H9 (cell line): ENCODE data around the gene SP5. TPM values are rescaled to one million over a fixed set of nuclear protein-coding genes. Genes with fewer than 3 reads are reported as not detected.
"Not testable (repeated sequence)": the region's sequence is repeated elsewhere in the genome, so short reads cannot be mapped to it uniquely, and the experiment has no call there.

ENCODE experiments used
- DNase-seq: peaks from one replicate; pipeline ENCODE4 v3.0.0-alpha.2; 2017
- H2AFZ ChIP-seq: one replicate; pipeline ENCODE4 v1.6.1; 2013; ENCODE audit warnings: mild to moderate bottlenecking, low read length, control low read depth, moderate library complexity
- H2AK5ac ChIP-seq: 2 replicates; pipeline ENCODE4 v1.6.1; 2013; ENCODE audit warnings: low read length, control low read depth, mixed read lengths; ENCODE audit not compliant: insufficient read length
- H2BK120ac ChIP-seq: one replicate; pipeline ENCODE4 v1.6.1; 2013; ENCODE audit warnings: low read depth, mild to moderate bottlenecking, low read length, control low read depth, inconsistent platforms; ENCODE audit not compliant: poor library complexity, severe bottlenecking
- H2BK12ac ChIP-seq: 2 replicates; pipeline ENCODE4 v1.6.1; 2013; ENCODE audit warnings: low read length, control low read depth, mixed read lengths, low read depth; ENCODE audit not compliant: insufficient read length
- H2BK15ac ChIP-seq: 2 replicates; pipeline ENCODE4 v1.6.1; 2013; ENCODE audit warnings: low read depth, low read length, control low read depth
- H2BK20ac ChIP-seq: one replicate; pipeline ENCODE4 v1.6.1; 2013; ENCODE audit warnings: low read depth, mild to moderate bottlenecking, low read length, control low read depth, inconsistent platforms; ENCODE audit not compliant: poor library complexity, severe bottlenecking
- H2BK5ac ChIP-seq: 2 replicates; pipeline ENCODE4 v1.6.1; 2013; ENCODE audit warnings: low read length, control low read depth, mixed read lengths; ENCODE audit not compliant: insufficient read length
- H3K14ac ChIP-seq: 2 replicates; pipeline ENCODE4 v1.6.1; 2013; ENCODE audit warnings: low read length, control low read depth; ENCODE audit not compliant: insufficient read depth
- H3K18ac ChIP-seq: 2 replicates; pipeline ENCODE4 v1.6.1; 2013; ENCODE audit warnings: low read depth, mild to moderate bottlenecking, mixed read lengths, low read length, control low read depth; ENCODE audit not compliant: insufficient read length
- H3K23ac ChIP-seq: 2 replicates; pipeline ENCODE4 v1.6.1; 2013; ENCODE audit warnings: low read length, control low read depth, mixed read lengths, low read depth; ENCODE audit not compliant: insufficient read length
- H3K23me2 ChIP-seq: 2 replicates; pipeline ENCODE4 v1.6.1; 2013; ENCODE audit warnings: low read depth, mild to moderate bottlenecking, mixed read lengths, low read length, control low read depth; ENCODE audit not compliant: insufficient read length, poor library complexity, severe bottlenecking
- H3K27ac ChIP-seq: 2 replicates; pipeline ENCODE4 v1.5.1; 2013; ENCODE audit warnings: low read length, control low read depth, mixed read lengths, low read depth; ENCODE audit not compliant: insufficient read length
- H3K27me3 ChIP-seq: 2 replicates; pipeline ENCODE4 v1.6.1; 2013; ENCODE audit warnings: low read length, control low read depth, inconsistent platforms; ENCODE audit not compliant: insufficient read depth
- H3K4ac ChIP-seq: 2 replicates; pipeline ENCODE4 v1.6.1; 2013; ENCODE audit warnings: low read depth, mild to moderate bottlenecking, control low read depth, inconsistent platforms, low read length, moderate library complexity
- H3K4me1 ChIP-seq: 2 replicates; pipeline ENCODE4 v1.6.1; 2013; ENCODE audit warnings: low read length, control low read depth, inconsistent platforms; ENCODE audit not compliant: insufficient read depth
- H3K4me2 ChIP-seq: 2 replicates; pipeline ENCODE4 v1.6.1; 2013; ENCODE audit warnings: low read length, control low read depth, mixed read lengths; ENCODE audit not compliant: insufficient read length, insufficient read depth
- H3K56ac ChIP-seq: 2 replicates; pipeline ENCODE4 v1.6.1; 2013; ENCODE audit warnings: low read depth, mild to moderate bottlenecking, mixed read lengths, low read length, control low read depth; ENCODE audit not compliant: insufficient read length
- H3K79me1 ChIP-seq: 2 replicates; pipeline ENCODE4 v1.6.1; 2013; ENCODE audit warnings: low read depth, mild to moderate bottlenecking, moderate library complexity, low read length, control low read depth, inconsistent platforms; ENCODE audit not compliant: insufficient read depth, poor library complexity, severe bottlenecking
- H3K79me2 ChIP-seq: 2 replicates; pipeline ENCODE4 v1.6.1; 2013; ENCODE audit warnings: low read length, control low read depth, inconsistent platforms; ENCODE audit not compliant: insufficient read depth
- H3K9ac ChIP-seq: 2 replicates; pipeline ENCODE4 v1.6.1; 2013; ENCODE audit warnings: low read length, control low read depth, mixed read lengths; ENCODE audit not compliant: insufficient read length; ENCODE audit errors: extremely low read depth
- H3K9me3 ChIP-seq: one replicate; pipeline ENCODE4 v1.6.1; 2013; ENCODE audit warnings: low read depth, low read length, inconsistent platforms; ENCODE audit not compliant: control insufficient read depth
- H3T11ph ChIP-seq: one replicate; pipeline ENCODE4 v1.6.1; 2013; ENCODE audit warnings: mild to moderate bottlenecking, low read length, control low read depth, inconsistent platforms
- H4K20me1 ChIP-seq: one replicate; pipeline ENCODE4 v1.6.1; 2013; ENCODE audit not compliant: control insufficient read depth, insufficient read length, insufficient read depth
- H4K5ac ChIP-seq: 2 replicates; pipeline ENCODE4 v1.6.1; 2013; ENCODE audit warnings: low read depth, mild to moderate bottlenecking, mixed read lengths, low read length, control low read depth; ENCODE audit not compliant: insufficient read length
- H4K8ac ChIP-seq: replicated peaks from 2 replicates; pipeline ENCODE4 v1.6.1; 2013; ENCODE audit warnings: low read length, control low read depth, mixed read lengths, low read depth; ENCODE audit not compliant: insufficient read length
- H4K91ac ChIP-seq: 2 replicates; pipeline ENCODE4 v1.6.1; 2013; ENCODE audit warnings: low read depth, mild to moderate bottlenecking, moderate library complexity, mixed read lengths, low read length, control low read depth; ENCODE audit not compliant: insufficient read length
- H3K27ac Mint-ChIP-seq, 3 experiments: 2 replicates in 2 of 3; 3 replicates in 1 of 3; pipeline ENCODE4 v1.8.0; 2020 to 2021; ENCODE audit warnings: mixed read lengths in 3 of 3, mild to moderate bottlenecking in 1 of 3, moderate library complexity in 1 of 3
- H3K27me3 Mint-ChIP-seq: 2 replicates; pipeline ENCODE4 v1.8.0; 2021; ENCODE audit warnings: low read depth, mild to moderate bottlenecking, moderate library complexity, mixed read lengths
- H3K36me3 Mint-ChIP-seq, 3 experiments: 2 replicates in 2 of 3; 3 replicates in 1 of 3; pipeline ENCODE4 v1.8.0; 2020 to 2021; ENCODE audit warnings: low read depth in 3 of 3, mixed read lengths in 3 of 3; ENCODE audit not compliant: insufficient read depth in 1 of 3
- H3K4me1 Mint-ChIP-seq, 2 experiments: 2 replicates each; pipeline ENCODE4 v1.8.0; 2020; ENCODE audit warnings: mixed read lengths in 2 of 2
- H3K4me3 Mint-ChIP-seq, 2 experiments: 2 replicates in 1 of 2; 3 replicates in 1 of 2; pipeline ENCODE4 v1.8.0; 2020 to 2021; ENCODE audit warnings: mild to moderate bottlenecking in 2 of 2, mixed read lengths in 2 of 2, moderate library complexity in 1 of 2
- H3K9me3 Mint-ChIP-seq, 2 experiments: 2 replicates in 1 of 2; 3 replicates in 1 of 2; pipeline ENCODE4 v1.8.0; 2020; ENCODE audit warnings: mild to moderate bottlenecking in 2 of 2, mixed read lengths in 2 of 2, moderate library complexity in 1 of 2
- CTCF ChIP-seq: fragments of 200-600 bp; sonication (generic); conservative IDR thresholded peaks from 3 replicates; pipeline ENCODE4 v1.8.0; 2021; ENCODE audit warnings: antibody characterized with exemption, mild to moderate bottlenecking
- WGBS: extraction: QIAGEN DNeasy Blood & Tissue Kit; methylation state at CpG from one replicate; pipeline ENCODE4 v1.1.7; 2013; ENCODE audit warnings: missing lambda C conversion rate, low lambda C conversion rate, mixed read lengths; ENCODE audit not compliant: insufficient read length; ENCODE audit errors: extremely low coverage; 5-methylcytosine and 5-hydroxymethylcytosine counted together
- total RNA-seq: library from RNA; stranded (reverse); gene quantifications from 2 replicates; pipeline ENCODE4 v1.2.1, GENCODE V29; 2021

Gene SP5
- total RNA-seq, 1 experiment from 2014 or later: 1.7 TPM

GRCh38 chr2:170671079-170671478 lies 44.1 kb upstream of the SP5 start:
- Mint-ChIP-seq H3K27ac (no peak overlapping the region), H3K36me3 (no peaks in the 10 kb centered on the region), H3K4me3 (no peak overlapping the region), H3K27me3 (no peaks in the 10 kb centered on the region), H3K4me1 (no peaks in the 10 kb centered on the region), H3K9me3 (no peaks in the 10 kb centered on the region)
- no peak overlapping the region for H2BK12ac ChIP-seq
- H3K4me2 ChIP-seq: no peak overlapping the region
- no peaks in the 10 kb centered on the region for H3K79me1 ChIP-seq
- H3K18ac ChIP-seq: no peak overlapping the region
- no peaks in the 10 kb centered on the region for H3K79me2 ChIP-seq
- no peak overlapping the region for H3K23ac ChIP-seq
- H3K27me3 ChIP-seq: no peaks in the 10 kb centered on the region
- H2BK120ac ChIP-seq: no peak overlapping the region
- no peak overlapping the region for H2BK15ac ChIP-seq
- no peak overlapping the region for H4K5ac ChIP-seq
- H3K23me2 ChIP-seq: no peaks in the 10 kb centered on the region
- no CpG with 5 or more reads among the region's 9 CpGs for WGBS
- no peak overlapping the region for H4K8ac ChIP-seq
- TF ChIP-seq CTCF: no peak
- no peak for DNase-seq
- no peak overlapping the region for H3K4ac ChIP-seq
- H3K4me1 ChIP-seq: no peaks in the 10 kb centered on the region; the same call in 1 of the 2 replicates
- H3T11ph ChIP-seq: no peak overlapping the region
- H4K20me1 ChIP-seq: no peaks in the 10 kb centered on the region
- no peak overlapping the region for H2BK20ac ChIP-seq
- no peak overlapping the region for H4K91ac ChIP-seq
- H3K14ac ChIP-seq: no peak overlapping the region
- no peak overlapping the region for H3K27ac ChIP-seq
- H3K9ac ChIP-seq: no peak overlapping the region
- no peak overlapping the region for H2BK5ac ChIP-seq
- no peak overlapping the region for H2AFZ ChIP-seq
- no peak overlapping the region for H2AK5ac ChIP-seq
- no peaks in the 10 kb centered on the region for H3K9me3 ChIP-seq
- H3K56ac ChIP-seq: no peak overlapping the region

GRCh38 chr2:170674282-170674681 lies 40.9 kb upstream of the SP5 start:
- not testable (repeated sequence) for H3K9me3 Mint-ChIP-seq, H3K27ac ChIP-seq, H3K23ac ChIP-seq, H3K79me1 ChIP-seq, H3K4me1 ChIP-seq, H4K5ac ChIP-seq, DNase-seq, H2BK15ac ChIP-seq, H2BK5ac ChIP-seq, H3K9ac ChIP-seq, H4K91ac ChIP-seq, H3K4me3 Mint-ChIP-seq, H4K8ac ChIP-seq, H4K20me1 ChIP-seq, H2AFZ ChIP-seq, H3K18ac ChIP-seq, H2AK5ac ChIP-seq, H3T11ph ChIP-seq, H3K23me2 ChIP-seq, H3K27ac Mint-ChIP-seq, H3K56ac ChIP-seq, H3K36me3 Mint-ChIP-seq, H2BK12ac ChIP-seq, H3K4me2 ChIP-seq, H2BK20ac ChIP-seq, H3K14ac ChIP-seq, H3K27me3 ChIP-seq, H3K79me2 ChIP-seq, H2BK120ac ChIP-seq, H3K27me3 Mint-ChIP-seq, H3K4ac ChIP-seq, H3K9me3 ChIP-seq
- H3K4me1 Mint-ChIP-seq: peaks cover 12 to 14% of the 10 kb centered on the region in 2 experiments
